H1 (cell line): ENCODE data around the gene AP1S3. TPM values are rescaled to one million over a fixed set of nuclear protein-coding genes. Genes with fewer than 3 reads are reported as not detected.

Experiments used
- CTCF ChIA-PET: fragments of 300-600 bp; sonication (Branson Sonifier 250); formaldehyde crosslinking; loops from one replicate; lab custom pipeline; 2021; ENCODE audit not compliant: partially characterized antibody; lab: Charles Lee
- POLR2A ChIA-PET: fragments of 300-600 bp; sonication (Branson Sonifier 250); formaldehyde crosslinking; loops from one replicate; lab custom pipeline; 2021; ENCODE audit warnings: inconsistent platforms; ENCODE audit not compliant: partially characterized antibody; lab: Charles Lee
- DNase-seq, 2 experiments: peaks; one replicate each; pipeline versions ENCODE4 v3.0.0 to v3.0.0-alpha.2; 2010 to 2022; ENCODE audit warnings: low spot score in 2 of 2, low read depth in 1 of 2, mixed read lengths in 1 of 2
- FAIRE-seq: peaks from 2 replicates; lab custom pipeline; 2011; peaks lifted over from hg19 to GRCh38; lab: Jason Lieb, UNC
- H2AFZ ChIP-seq: 2 replicates; pipeline ENCODE4 v1.8.1; 2012; ENCODE audit warnings: low read length, inconsistent platforms
- H2AK5ac ChIP-seq: 2 replicates; pipeline ENCODE4 v1.6.1; 2013; ENCODE audit warnings: low read depth, low read length
- H2BK120ac ChIP-seq: replicated peaks from 2 replicates; pipeline ENCODE3; 2013; ENCODE audit warnings: low read depth, low read length, inconsistent platforms
- H2BK12ac ChIP-seq: 2 replicates; pipeline ENCODE4 v1.6.1; 2013; ENCODE audit warnings: low read depth, low read length
- H2BK15ac ChIP-seq: 2 replicates; pipeline ENCODE4 v1.6.1; 2013; ENCODE audit warnings: low read length
- H2BK20ac ChIP-seq: 2 replicates; pipeline ENCODE4 v1.6.1; 2013; ENCODE audit warnings: low read length
- H2BK5ac ChIP-seq: 2 replicates; pipeline ENCODE4 v1.6.1; 2013; ENCODE audit warnings: low read depth, low read length
- H3K14ac ChIP-seq: 2 replicates; pipeline ENCODE4 v1.6.1; 2013; ENCODE audit warnings: inconsistent platforms; ENCODE audit not compliant: insufficient read length
- H3K18ac ChIP-seq: 2 replicates; pipeline ENCODE4 v1.6.1; 2013; ENCODE audit warnings: low read length; ENCODE audit errors: extremely low read depth
- H3K23ac ChIP-seq: 2 replicates; pipeline ENCODE4 v1.6.1; 2013; ENCODE audit warnings: inconsistent platforms; ENCODE audit not compliant: insufficient read length
- H3K23me2 ChIP-seq: 2 replicates; pipeline ENCODE4 v1.6.1; 2013; ENCODE audit warnings: low read depth, low read length
- H3K27ac ChIP-seq: 2 replicates; pipeline ENCODE4 v1.6.1; 2011; ENCODE audit warnings: low read depth, low read length, inconsistent platforms
- H3K27me3 ChIP-seq, 4 experiments: replicated peaks in 1 of 4; 1 replicate in 1 of 4; 2 replicates in 3 of 4; pipeline versions ENCODE4 v1.6.1 to v1.8.1; 2011 to 2013; ENCODE audit warnings: low read length in 3 of 4, mild to moderate bottlenecking in 3 of 4, inconsistent platforms in 2 of 4, mixed read lengths in 2 of 4, moderate library complexity in 1 of 4; ENCODE audit not compliant: control insufficient read depth in 3 of 4, insufficient read depth in 3 of 4; ENCODE audit errors: extremely low read depth in 1 of 4
- H3K36me3 ChIP-seq, 4 experiments: 2 replicates each; pipeline versions ENCODE4 v1.6.1 to v1.8.1; 2011 to 2013; ENCODE audit warnings: mild to moderate bottlenecking in 4 of 4, low read length in 3 of 4, moderate library complexity in 2 of 4, control low read depth in 1 of 4, inconsistent platforms in 1 of 4; ENCODE audit not compliant: insufficient read depth in 4 of 4, control insufficient read depth in 2 of 4
- H3K4ac ChIP-seq: replicated peaks from 2 replicates; pipeline ENCODE3; 2013; ENCODE audit warnings: low read length, low read depth, mixed read lengths, inconsistent platforms; ENCODE audit not compliant: insufficient read length
- H3K4me1 ChIP-seq, 4 experiments: replicated peaks in 1 of 4; 1 replicate in 1 of 4; 2 replicates in 3 of 4; pipeline versions ENCODE4 v1.6.1 to v1.8.1; 2011 to 2013; ENCODE audit warnings: low read length in 3 of 4, inconsistent platforms in 2 of 4, mixed read lengths in 1 of 4; ENCODE audit not compliant: insufficient read depth in 4 of 4, control insufficient read depth in 3 of 4
- H3K4me2 ChIP-seq, 2 experiments: 2 replicates each; pipeline versions ENCODE4 v1.6.1 to v1.8.1; 2011 to 2013; ENCODE audit warnings: low read depth in 2 of 2, low read length in 2 of 2, control low read depth in 1 of 2, inconsistent platforms in 1 of 2, mild to moderate bottlenecking in 1 of 2; ENCODE audit not compliant: insufficient read depth in 1 of 2
- H3K4me3 ChIP-seq, 4 experiments: fragments of 200-600, 300-600 bp in 1 of 4; sonication (generic), shearing (Covaris generic), sonication (Bioruptor Twin) in 1 of 4; 2 replicates each; pipeline versions ENCODE4 v1.5.1 to v1.8.1; 2011 to 2016; ENCODE audit warnings: low read length in 4 of 4, low read depth in 3 of 4, control low read depth in 2 of 4, inconsistent platforms in 2 of 4, mild to moderate bottlenecking in 2 of 4, mixed read lengths in 1 of 4, moderate library complexity in 1 of 4; ENCODE audit not compliant: insufficient read depth in 2 of 4; ENCODE audit errors: extremely low read depth in 1 of 4
- H3K56ac ChIP-seq: replicated peaks from 2 replicates; pipeline ENCODE3; 2013; ENCODE audit warnings: low read depth, mild to moderate bottlenecking, mixed read lengths, low read length, inconsistent platforms; ENCODE audit not compliant: insufficient read length
- H3K79me1 ChIP-seq: 2 replicates; pipeline ENCODE4 v1.6.1; 2013; ENCODE audit warnings: low read depth, low read length, control low read depth
- H3K79me2 ChIP-seq, 2 experiments: 2 replicates each; pipeline versions ENCODE4 v1.6.1 to v1.8.1; 2012 to 2013; ENCODE audit warnings: low read length in 2 of 2, mild to moderate bottlenecking in 2 of 2, inconsistent platforms in 1 of 2; ENCODE audit not compliant: insufficient read depth in 2 of 2, control insufficient read depth in 1 of 2
- H3K9ac ChIP-seq, 4 experiments: replicated peaks in 1 of 4; 1 replicate in 1 of 4; 2 replicates in 3 of 4; pipeline versions ENCODE4 v1.6.1 to v1.8.1; 2011 to 2013; ENCODE audit warnings: low read depth in 3 of 4, low read length in 3 of 4, control low read depth in 2 of 4, mild to moderate bottlenecking in 2 of 4, moderate library complexity in 2 of 4, inconsistent platforms in 1 of 4; ENCODE audit errors: extremely low read depth in 1 of 4
- H3K9me3 ChIP-seq, 2 experiments: 2 replicates each; pipeline versions ENCODE4 v1.6.1 to v1.8.1; 2012 to 2013; ENCODE audit warnings: mild to moderate bottlenecking in 2 of 2, moderate library complexity in 2 of 2, control low read depth in 1 of 2, inconsistent platforms in 1 of 2, low read depth in 1 of 2, low read length in 1 of 2, mixed read lengths in 1 of 2; ENCODE audit not compliant: insufficient read depth in 2 of 2
- H4K20me1 ChIP-seq, 2 experiments: replicated peaks in 1 of 2; 2 replicates each; pipeline versions ENCODE3 to v1.8.1; 2011 to 2013; ENCODE audit warnings: inconsistent platforms in 2 of 2, low read length in 2 of 2, mild to moderate bottlenecking in 1 of 2; ENCODE audit not compliant: insufficient read depth in 2 of 2, control insufficient read depth in 1 of 2
- H4K5ac ChIP-seq: 2 replicates; pipeline ENCODE4 v1.6.1; 2013; ENCODE audit warnings: low read length, low read depth, mixed read lengths, inconsistent platforms; ENCODE audit not compliant: insufficient read length
- H4K8ac ChIP-seq: 2 replicates; pipeline ENCODE4 v1.8.0; 2013; ENCODE audit warnings: mild to moderate bottlenecking, moderate library complexity, low read length, inconsistent platforms; ENCODE audit not compliant: insufficient read depth; ENCODE audit errors: extremely low read depth
- H4K91ac ChIP-seq: replicated peaks from 2 replicates; pipeline ENCODE3; 2013; ENCODE audit warnings: low read length, mixed read lengths, inconsistent platforms; ENCODE audit not compliant: insufficient read length
- KDM1A ChIP-seq: fragments of 200-600, 300-600 bp; sonication (generic); IDR thresholded peaks from 2 replicates; pipeline ENCODE4 v1.7.1; 2016; ENCODE audit warnings: mild to moderate bottlenecking, low read length, borderline replicate concordance
- WGBS, 2 experiments: shearing (Covaris generic) in 1 of 2; methylation state at CpG; one replicate each; pipeline versions ENCODE4 v1.1.6 to v1.1.7; 2013 to 2015; ENCODE audit warnings: low lambda C conversion rate in 2 of 2, mixed read lengths in 2 of 2, inconsistent platforms in 1 of 2, low coverage in 1 of 2, missing lambda C conversion rate in 1 of 2; ENCODE audit not compliant: insufficient replicate concordance in 2 of 2, insufficient coverage in 1 of 2, insufficient read length in 1 of 2; ENCODE audit errors: extremely low coverage in 1 of 2, missing lambda C conversion rate in 1 of 2; 5-methylcytosine and 5-hydroxymethylcytosine counted together
- polyA plus RNA-seq, 7 experiments: library from polyadenylated mRNA; depleted of rRNA in 3 of 7; stranded (reverse) in 5 of 7; unstranded in 2 of 7; fragments of >200 nt in 5 of 7; fragments of 200-250 nt in 2 of 7; gene quantifications; 1 replicate in 5 of 7; 2 replicates in 1 of 7; 4 replicates in 1 of 7; pipeline versions ENCODE4 v1.2.1 to v1.2.3, GENCODE V29; 2011 to 2013; ENCODE audit warnings: missing spikeins in 2 of 7, mixed read lengths in 2 of 7
- total RNA-seq: library from RNA; stranded (reverse); fragmentation: NEBNext Ultra II Directional; extraction: Animal tissue kit (Norgen Biotek cat#: 25700); gene quantifications from 2 replicates; pipeline ENCODE4 v1.2.1, GENCODE V29; 2021
- TF ChIP-seq, protein P1 (sequence below): IDR thresholded peaks from 2 replicates; pipeline ENCODE4 v1.6.1; 2012; ENCODE audit warnings: low read length, inconsistent platforms

The AP1S3 gene
- total and polyA plus RNA-seq, 2 of the 8 experiments (the other 6 are each of a cell fraction or from before 2014, with no cell fraction given) = 3.9 to 20.2 TPM

- no peak overlapping the region for H2BK20ac ChIP-seq
- H2AFZ ChIP-seq = no peak overlapping the region
- no peaks in the 10 kb centered on the region for H3K9me3 ChIP-seq
- no peak overlapping the region for H3K4ac ChIP-seq
- peak; percentile 76; the same call in 1 of the 2 replicates for TF ChIP-seq KDM1A
- TF ChIP-seq, protein P1, sequence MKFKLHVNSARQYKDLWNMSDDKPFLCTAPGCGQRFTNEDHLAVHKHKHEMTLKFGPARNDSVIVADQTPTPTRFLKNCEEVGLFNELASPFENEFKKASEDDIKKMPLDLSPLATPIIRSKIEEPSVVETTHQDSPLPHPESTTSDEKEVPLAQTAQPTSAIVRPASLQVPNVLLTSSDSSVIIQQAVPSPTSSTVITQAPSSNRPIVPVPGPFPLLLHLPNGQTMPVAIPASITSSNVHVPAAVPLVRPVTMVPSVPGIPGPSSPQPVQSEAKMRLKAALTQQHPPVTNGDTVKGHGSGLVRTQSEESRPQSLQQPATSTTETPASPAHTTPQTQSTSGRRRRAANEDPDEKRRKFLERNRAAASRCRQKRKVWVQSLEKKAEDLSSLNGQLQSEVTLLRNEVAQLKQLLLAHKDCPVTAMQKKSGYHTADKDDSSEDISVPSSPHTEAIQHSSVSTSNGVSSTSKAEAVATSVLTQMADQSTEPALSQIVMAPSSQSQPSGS = no peak
- no peak overlapping the region for H3K18ac ChIP-seq
- no peak overlapping the region for H3K4me2 ChIP-seq
- H3K9ac ChIP-seq = no peak overlapping the region
- no peak overlapping the region for H3K14ac ChIP-seq
- no peak overlapping the region for H3K23ac ChIP-seq
- H3K56ac ChIP-seq = no peak overlapping the region
- H4K91ac ChIP-seq = no peak overlapping the region
- H3K36me3 ChIP-seq = no peaks in the 10 kb centered on the region
- no peak overlapping the region for H2AK5ac ChIP-seq
- POLR2A ChIA-PET = no interaction called here
- no peaks in the 10 kb centered on the region for H3K79me1 ChIP-seq
- no peak overlapping the region for H3K4me3 ChIP-seq
- WGBS, 2 experiments = 92% methylated on average over 2 of the region's 2 CpGs; no CpG with 5 or more reads in 1 of the 2 experiments
- H3K23me2 ChIP-seq = no peaks in the 10 kb centered on the region
- no peak overlapping the region for H3K27ac ChIP-seq
- H4K8ac ChIP-seq = no peak overlapping the region
- DNase-seq = no peak
- no peak for FAIRE-seq
- H3K79me2 ChIP-seq = peaks cover 0 to 28% of the 10 kb centered on the region in 2 experiments; a peak in 2 of 4 replicates
- H2BK120ac ChIP-seq = no peak overlapping the region
- H2BK5ac ChIP-seq = no peak overlapping the region
- CTCF ChIA-PET = interaction anchor here (0.8 to 1.0 kb wide), 2 partner anchors 23 to 52 kb away, joined by 3 to 4 read pairs; no protein-coding TSS in a partner anchor
- no peaks in the 10 kb centered on the region for H3K4me1 ChIP-seq
- no peak overlapping the region for H4K5ac ChIP-seq
- H4K20me1 ChIP-seq = no peaks in the 10 kb centered on the region
- H2BK15ac ChIP-seq = no peak overlapping the region
- no peaks in the 10 kb centered on the region for H3K27me3 ChIP-seq
- H2BK12ac ChIP-seq = no peak overlapping the region
These were observed 24.1 kb downstream of the AP1S3 start for GRCh38 chr2:223813329-223813728.
